Coronary artery (tissue), 2 donors: Measurements from ENCODE around the gene EGFLAM.

Source experiments
- DNase-seq: peaks from one replicate; pipeline ENCODE4 v3.0.0-alpha.2; 2017; ENCODE audit warnings: low spot score
- H3K27ac ChIP-seq, 2 donors: fragments of 200-600 bp; sonication (generic); one replicate each; pipeline ENCODE4 v1.5.1; 2016 to 2019
- H3K4me3 ChIP-seq: fragments of 200-600 bp; sonication (generic); 2 replicates; pipeline ENCODE4 v1.5.1; 2016; ENCODE audit warnings: mild to moderate bottlenecking, moderate library complexity
- TF ChIP-seq, protein P1 (sequence below): fragments of 200-600 bp; sonication (generic); IDR thresholded peaks from one replicate; pipeline ENCODE4 v1.5.1; 2019; ENCODE audit warnings: antibody characterized with exemption

EGFLAM gene

DNA sequence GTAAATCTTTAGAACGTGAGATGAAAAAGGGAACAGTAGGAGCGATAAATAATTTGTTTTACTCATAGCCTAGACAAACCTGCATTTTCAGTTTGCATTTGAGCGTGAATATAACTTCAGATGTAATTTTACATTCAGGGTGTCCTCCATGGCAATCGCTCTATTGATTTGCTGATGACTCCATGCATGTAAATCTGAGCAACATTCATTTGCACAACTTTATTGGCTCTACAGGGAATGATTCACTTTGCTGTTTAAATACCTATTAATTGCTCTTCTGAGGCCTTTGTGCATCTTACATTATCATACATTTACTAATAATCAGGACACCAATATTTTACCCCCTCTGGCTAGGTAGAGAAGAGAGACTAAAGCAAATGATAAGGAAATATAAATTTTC is 122.2 kb downstream of the EGFLAM start:
- no peak overlapping the region for H3K27ac ChIP-seq
- no peak for DNase-seq
- TF ChIP-seq, protein P1, sequence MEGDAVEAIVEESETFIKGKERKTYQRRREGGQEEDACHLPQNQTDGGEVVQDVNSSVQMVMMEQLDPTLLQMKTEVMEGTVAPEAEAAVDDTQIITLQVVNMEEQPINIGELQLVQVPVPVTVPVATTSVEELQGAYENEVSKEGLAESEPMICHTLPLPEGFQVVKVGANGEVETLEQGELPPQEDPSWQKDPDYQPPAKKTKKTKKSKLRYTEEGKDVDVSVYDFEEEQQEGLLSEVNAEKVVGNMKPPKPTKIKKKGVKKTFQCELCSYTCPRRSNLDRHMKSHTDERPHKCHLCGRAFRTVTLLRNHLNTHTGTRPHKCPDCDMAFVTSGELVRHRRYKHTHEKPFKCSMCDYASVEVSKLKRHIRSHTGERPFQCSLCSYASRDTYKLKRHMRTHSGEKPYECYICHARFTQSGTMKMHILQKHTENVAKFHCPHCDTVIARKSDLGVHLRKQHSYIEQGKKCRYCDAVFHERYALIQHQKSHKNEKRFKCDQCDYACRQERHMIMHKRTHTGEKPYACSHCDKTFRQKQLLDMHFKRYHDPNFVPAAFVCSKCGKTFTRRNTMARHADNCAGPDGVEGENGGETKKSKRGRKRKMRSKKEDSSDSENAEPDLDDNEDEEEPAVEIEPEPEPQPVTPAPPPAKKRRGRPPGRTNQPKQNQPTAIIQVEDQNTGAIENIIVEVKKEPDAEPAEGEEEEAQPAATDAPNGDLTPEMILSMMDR, result no peak
- no peak overlapping the region for H3K4me3 ChIP-seq

- Histone ChIP-seq H3K27ac (no peak overlapping the region), H3K4me3 (no peak overlapping the region)
- TF ChIP-seq, protein P1, result no peak
- no peak for DNase-seq
Observed at GRCh38 chr5:38381361-38381760, 123.0 kb downstream of the EGFLAM start.

- no peak overlapping the region for H3K27ac ChIP-seq
- H3K4me3 ChIP-seq, result no peak overlapping the region
- TF ChIP-seq, protein P1, result peak; percentile 56
- DNase-seq, result no peak
Observed at GRCh38 chr5:38382898-38383297, 124.5 kb downstream of the EGFLAM start.

DNA sequence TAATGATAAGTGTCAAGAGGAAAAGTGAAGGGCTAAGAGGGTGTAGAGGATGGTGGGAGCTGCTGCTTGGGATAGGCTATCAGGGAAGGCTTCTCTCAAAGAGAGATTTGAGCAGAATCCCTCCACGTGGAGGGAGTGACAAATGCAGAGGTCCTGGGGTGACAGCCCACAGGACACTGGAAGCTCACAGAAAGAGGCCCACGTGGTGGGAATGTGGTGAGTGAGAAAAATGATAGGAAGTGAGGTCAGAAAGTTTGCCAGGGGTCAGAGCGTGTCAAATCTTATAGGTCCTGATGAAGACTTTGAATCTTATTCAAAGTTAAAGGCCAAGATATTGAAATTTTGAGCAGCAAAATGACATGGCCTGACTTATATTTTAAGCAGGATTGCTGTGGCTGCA is 125.3 kb downstream of the EGFLAM start:
- Histone ChIP-seq H3K4me3 (no peak overlapping the region), H3K27ac (no peak overlapping the region)
- no peak for DNase-seq
- TF ChIP-seq, protein P1, result no peak

DNA sequence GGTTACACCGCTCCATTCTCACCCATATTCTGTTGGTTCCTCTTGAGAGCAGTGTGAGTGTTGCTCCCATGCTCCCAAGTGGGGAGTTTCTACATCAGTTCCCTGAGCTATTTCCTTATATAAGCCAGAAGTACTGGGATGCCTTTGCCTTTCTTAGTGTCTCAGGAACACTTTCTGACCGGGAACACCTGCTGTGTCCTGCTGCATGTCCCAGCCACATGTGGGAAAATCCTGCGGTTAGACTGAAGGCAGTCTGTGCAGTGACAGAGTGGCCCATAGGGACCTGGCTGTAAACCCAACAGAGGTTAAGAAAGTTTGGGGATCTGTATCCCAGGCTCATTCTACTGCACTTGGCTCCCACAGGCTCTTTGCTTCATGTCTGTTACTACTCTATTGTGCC is 126.0 kb downstream of the EGFLAM start:
- DNase-seq, result no peak
- H3K27ac ChIP-seq, result no peak overlapping the region
- no peak overlapping the region for H3K4me3 ChIP-seq
- TF ChIP-seq, protein P1, result no peak

DNA sequence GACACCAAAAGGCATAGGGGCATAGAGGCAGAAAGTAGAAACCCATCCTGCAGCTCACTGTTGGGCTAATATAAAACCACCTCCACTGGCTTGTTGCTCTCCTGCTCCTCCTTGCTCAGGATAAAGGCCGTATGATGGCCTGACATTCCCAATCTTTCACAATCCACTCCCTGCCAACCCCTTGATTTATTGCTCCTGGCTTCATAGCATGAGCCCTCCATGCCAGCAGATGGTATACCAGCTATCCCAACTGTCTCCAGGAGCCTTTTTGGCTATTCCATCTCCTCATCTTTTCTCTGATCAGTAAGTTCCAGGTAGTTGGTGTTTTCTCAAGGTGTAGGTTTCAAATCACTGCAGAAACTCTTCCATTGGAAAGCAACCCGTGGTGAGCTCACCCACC is 128.8 kb downstream of the EGFLAM start:
- TF ChIP-seq, protein P1, result no peak
- no peak for DNase-seq
- Histone ChIP-seq H3K4me3 (no peak overlapping the region), H3K27ac (no peak overlapping the region)

GRCh38 chr5:38393636-38394035 is 135.3 kb downstream of the EGFLAM start:
- DNase-seq, result no peak
- Histone ChIP-seq H3K27ac (no peak overlapping the region), H3K4me3 (no peak overlapping the region)
- TF ChIP-seq, protein P1, result no peak
